ENCODE measurements around the gene EXO1.

The EXO1 gene

DNA sequence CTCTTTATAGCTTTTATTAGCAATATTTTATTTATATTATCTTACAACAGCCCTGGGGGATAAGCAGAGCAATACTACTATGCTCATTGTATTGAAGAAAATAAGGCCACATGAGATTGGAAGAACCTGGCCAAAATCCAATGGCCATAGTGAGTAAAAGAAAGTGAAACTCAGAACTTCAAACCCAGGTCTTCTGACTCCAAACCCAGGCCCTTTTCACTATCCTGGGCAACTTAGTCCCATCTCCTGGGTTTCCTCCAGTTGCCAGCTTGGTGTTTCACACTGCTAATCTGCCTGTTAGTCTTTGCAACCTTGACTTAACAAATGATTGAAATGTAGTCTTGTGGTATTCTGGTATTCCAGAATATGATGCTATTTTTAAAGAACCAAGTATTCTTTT, 22.4 kb upstream of the EXO1 start:
- TF ChIP-seq GATA2 (IDR thresholded peaks at IDR 0.05; ENCODE audit: low read depth, low read length) = no peak
- no peak for TF ChIP-seq GATA3 (IDR thresholded peaks at IDR 0.05; ENCODE audit: low read depth, low read length)

DNA sequence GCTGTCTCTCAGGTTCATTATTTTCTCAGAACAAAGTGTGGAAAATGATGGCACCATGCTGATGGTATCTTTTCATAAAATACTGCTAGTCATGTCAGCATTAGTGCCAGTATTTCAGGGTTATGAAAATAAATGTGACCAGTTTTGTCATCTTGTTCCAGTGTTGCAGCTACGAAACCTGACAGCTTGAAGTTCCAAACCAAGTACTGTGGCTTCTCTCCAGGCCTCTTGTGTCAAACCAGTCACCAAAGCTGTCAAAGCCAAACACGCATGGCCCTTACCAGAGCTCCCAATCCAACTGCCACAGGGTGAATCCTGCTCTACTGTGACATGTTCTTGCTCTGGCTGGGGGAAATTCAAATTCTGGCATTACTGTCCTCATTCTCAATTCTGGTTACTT, 20.7 kb upstream of the EXO1 start:
- TF ChIP-seq GATA3 (IDR thresholded peaks at IDR 0.05; ENCODE audit: low read depth, low read length) (no peak), GATA2 (IDR thresholded peaks at IDR 0.05; ENCODE audit: low read depth, low read length) (peak; percentile 31; the same call in 1 of the 2 replicates)

DNA sequence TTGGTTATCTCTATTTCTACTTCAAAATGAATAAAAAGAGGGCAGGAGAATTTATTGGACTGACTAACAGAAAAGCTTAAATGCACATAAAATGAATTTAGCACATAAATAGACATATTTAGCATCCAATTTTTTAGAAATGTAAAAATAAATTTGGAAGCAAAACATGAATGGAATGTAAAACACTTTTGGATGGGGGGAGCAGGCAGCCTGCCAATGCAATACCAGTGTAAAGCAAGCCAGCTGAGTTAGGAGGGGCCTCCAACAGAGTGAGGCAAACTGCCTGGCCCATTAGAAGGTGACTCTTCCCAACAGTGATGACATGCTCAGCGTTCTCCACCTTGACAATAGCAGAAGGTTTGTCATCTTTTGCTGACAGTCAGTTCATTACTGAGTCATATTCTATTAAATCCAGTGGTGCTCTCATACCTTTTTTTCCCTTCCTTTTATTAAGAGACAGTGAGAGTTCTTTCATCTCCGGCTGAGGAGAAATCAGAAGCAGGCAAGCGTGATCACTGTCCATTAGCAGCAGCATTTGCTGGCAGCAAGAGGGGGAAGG, 19.5 kb upstream of the EXO1 start:
- no peak for TF ChIP-seq GATA3 (IDR thresholded peaks at IDR 0.05; ENCODE audit: low read depth, low read length)
- no peak for TF ChIP-seq GATA2 (IDR thresholded peaks at IDR 0.05; ENCODE audit: low read depth, low read length)

DNA sequence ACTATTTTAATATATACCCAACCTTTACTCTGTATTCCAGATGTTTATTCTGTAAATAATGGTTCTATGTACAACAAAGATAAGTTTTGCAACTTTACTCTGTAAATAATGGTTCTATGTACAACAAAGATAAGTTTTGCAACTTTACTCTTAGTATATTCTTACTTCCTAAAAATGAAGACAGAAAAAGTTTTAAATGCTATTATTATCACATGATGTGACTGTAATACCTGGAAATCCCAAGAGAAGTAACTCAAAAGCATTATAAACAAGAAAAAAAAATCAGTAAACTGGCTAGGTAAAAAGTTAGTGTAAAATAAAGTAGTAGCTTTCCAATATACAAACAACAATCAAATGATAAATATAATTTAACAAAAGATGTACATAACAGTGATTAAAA, 18.5 kb upstream of the EXO1 start:
- TF ChIP-seq GATA2 (IDR thresholded peaks at IDR 0.05; ENCODE audit: low read depth, low read length) (no peak), GATA3 (IDR thresholded peaks at IDR 0.05; ENCODE audit: low read depth, low read length) (no peak)

DNA sequence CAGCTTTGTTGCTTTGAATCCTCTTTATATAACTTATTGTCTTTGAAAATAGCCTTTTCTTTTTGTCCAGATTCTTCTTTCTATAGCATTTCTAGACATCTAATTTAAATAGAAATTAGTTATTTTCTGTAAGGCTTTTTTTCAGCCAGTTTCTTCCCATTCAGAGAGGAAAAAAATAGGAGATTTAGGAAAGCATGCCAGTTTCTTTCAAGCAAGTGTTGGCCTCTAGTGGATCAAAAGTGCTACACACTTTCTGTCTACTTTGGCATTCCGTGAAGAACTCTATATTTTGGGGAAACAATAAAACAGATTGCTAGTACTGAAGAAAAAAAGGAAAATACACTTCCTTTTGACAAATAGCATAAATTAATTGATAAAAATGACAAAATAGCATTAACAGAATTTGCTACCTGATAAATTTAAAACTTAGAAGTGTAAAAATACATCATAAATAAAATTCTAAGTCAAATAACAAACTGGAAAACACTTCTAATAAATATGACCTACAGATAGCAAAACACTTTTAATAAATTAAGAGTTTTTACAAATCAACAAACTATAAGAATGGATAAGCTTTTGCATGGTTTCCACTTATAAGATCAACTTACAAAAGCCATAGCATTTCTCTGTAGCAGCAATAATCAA, 13.1 kb upstream of the EXO1 start:
- TF ChIP-seq GATA3 (IDR thresholded peaks at IDR 0.05; ENCODE audit: low read depth, low read length) (no peak), GATA2 (IDR thresholded peaks at IDR 0.05; ENCODE audit: low read depth, low read length) (no peak)

DNA sequence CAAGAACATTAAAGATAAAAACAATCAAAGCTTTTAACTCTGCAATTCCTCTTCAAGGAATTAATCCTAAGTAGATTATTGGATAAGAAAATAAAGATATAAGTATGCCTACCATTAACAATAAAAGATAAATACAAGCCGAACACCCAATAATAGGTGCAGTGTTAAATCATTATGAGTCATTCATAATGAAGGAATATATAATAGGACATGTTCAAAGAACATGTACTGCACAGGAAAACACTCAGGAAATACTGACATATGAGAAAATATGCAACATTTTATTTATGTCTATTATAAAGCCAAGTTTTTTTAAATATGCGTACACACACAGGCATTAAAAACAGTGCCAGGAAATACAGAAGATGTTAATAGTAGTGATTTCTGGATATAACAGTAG, 11.1 kb upstream of the EXO1 start:
- TF ChIP-seq GATA2 (IDR thresholded peaks at IDR 0.05; ENCODE audit: low read depth, low read length) (no peak), GATA3 (IDR thresholded peaks at IDR 0.05; ENCODE audit: low read depth, low read length) (no peak)

DNA sequence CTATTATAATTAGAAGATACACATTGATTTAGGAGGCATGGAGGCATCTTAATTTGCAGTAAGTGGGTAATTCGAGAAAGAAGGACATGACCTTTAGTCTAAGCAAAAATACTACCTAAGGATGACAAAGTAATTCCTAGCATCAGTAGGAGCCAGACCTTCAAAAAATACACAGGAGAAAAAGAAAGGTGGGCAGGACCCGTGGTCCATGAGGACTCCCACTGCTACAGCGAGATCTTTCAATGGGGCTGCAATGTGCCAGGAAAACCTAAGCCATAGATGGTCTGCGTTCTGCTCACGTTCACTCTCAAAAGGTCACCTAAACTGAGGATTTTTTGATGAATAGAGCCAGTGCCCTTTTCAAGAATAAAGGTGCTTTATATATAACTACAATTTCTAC, 10.6 kb upstream of the EXO1 start:
- TF ChIP-seq GATA2 (IDR thresholded peaks at IDR 0.05; ENCODE audit: low read depth, low read length) = no peak
- TF ChIP-seq GATA3 (IDR thresholded peaks at IDR 0.05; ENCODE audit: low read depth, low read length) = no peak

DNA sequence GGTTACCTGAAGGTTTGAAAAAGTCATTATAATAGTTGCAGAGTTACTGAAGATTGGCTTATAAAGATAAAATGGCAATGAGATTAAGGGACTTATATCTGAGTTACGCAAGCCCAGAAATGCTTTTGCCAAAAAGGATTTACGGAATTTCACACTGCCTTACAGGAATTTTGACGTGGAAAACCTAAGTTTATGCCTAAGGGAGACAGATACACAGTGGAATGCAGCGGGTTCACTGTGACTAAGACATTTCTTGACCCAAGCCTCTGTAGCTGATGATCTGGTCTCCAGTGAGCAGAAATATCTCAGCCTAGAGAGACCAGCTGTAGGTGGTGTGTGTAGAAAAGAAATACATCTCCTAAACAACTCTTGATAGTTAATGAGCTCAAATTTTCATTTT, 10.1 kb upstream of the EXO1 start:
- TF ChIP-seq GATA2 (IDR thresholded peaks at IDR 0.05; ENCODE audit: low read depth, low read length) (no peak), GATA3 (IDR thresholded peaks at IDR 0.05; ENCODE audit: low read depth, low read length) (no peak)

DNA sequence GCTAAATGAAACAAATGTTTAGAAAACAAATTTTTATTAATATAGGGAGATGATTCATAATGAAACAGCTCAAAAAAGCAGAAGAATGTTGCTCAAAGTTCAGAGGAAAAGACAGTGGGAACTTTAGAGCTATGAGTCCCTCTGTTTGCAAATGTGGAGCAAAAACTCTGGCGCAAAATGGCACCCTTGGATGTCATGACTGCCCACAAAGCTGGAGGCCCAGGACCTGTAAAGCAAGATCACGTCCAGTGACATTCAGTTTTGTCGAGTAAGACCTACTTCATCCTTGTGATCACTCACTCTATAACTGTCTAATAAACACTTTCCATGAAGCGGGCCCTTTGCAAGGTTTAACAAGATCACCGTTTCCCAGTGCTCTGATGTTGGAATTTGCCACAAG, 9.1 kb upstream of the EXO1 start:
- no peak for TF ChIP-seq GATA2 (IDR thresholded peaks at IDR 0.05; ENCODE audit: low read depth, low read length)
- TF ChIP-seq GATA3 (IDR thresholded peaks at IDR 0.05; ENCODE audit: low read depth, low read length) = no peak

DNA sequence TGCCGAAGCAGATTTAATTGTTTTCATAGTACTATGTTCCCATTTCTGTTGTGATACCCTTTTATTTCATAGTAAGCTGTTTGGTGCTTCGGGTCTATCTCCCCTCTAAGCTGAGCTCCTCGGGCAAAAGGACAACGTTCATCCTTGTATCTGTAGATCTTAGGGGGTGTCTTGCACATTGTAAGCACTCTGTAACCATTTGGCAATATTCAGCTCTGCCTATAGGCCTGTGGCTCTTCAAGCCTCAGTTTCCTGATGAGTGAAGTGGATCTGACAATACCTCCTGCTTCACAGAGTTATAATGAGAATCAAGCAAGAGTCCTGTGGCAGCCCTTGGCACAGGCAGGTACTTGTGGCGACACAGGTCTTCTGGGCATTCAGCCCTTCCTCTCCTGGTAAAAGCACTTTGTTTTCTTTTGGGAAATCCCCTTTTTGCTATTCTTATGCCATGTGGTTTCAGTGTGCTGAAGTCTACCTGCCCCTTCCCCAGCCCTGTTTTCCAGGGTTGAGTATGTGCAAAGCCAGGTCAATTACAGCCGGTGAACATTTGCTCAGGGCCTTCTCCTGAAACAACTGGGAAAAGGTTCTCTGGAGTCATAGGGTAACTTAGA, 8.5 kb upstream of the EXO1 start:
- TF ChIP-seq GATA3 (IDR thresholded peaks at IDR 0.05; ENCODE audit: low read depth, low read length) (no peak), GATA2 (IDR thresholded peaks at IDR 0.05; ENCODE audit: low read depth, low read length) (no peak)

DNA sequence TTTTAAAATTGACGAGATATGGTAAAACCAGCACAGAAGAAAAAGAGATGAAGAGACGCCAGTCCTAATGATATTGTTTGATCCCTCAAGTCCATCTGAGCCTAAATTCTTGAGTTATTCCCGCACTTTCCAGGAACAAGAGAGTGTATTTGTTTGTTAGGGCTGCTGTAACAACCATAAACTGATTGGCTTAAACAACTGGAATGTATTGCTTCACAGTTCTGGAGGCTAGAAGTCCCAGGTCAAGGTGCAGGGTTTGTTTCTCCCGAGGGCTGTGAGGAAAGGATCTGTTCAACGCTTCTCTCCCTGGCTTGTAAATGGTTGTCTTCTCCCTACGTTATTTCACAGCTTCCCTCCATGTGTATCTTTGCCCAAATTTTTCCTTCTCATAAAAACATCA, 7.8 kb upstream of the EXO1 start:
- TF ChIP-seq GATA3 (IDR thresholded peaks at IDR 0.05; ENCODE audit: low read depth, low read length) (no peak), GATA2 (IDR thresholded peaks at IDR 0.05; ENCODE audit: low read depth, low read length) (no peak)

DNA sequence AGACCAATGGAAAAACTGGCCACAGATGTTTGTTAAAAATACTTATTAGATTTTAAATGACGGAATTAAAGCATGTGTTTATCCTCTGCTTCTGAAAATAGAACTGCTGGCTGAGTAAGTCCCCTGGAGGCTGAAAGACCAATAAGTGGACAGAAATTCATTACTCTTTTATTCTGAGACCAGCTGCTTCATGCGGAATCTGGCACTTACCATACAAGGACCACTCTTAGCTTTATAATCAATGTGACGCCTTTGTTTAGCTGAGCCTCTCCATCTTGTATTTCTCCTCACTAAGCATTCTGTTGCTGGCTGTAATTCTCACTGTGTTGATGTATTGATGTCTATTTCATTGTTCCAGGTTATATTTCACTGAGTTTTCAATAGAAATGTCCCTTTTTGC, 6.3 kb upstream of the EXO1 start:
- TF ChIP-seq GATA2 (IDR thresholded peaks at IDR 0.05; ENCODE audit: low read depth, low read length) = no peak
- no peak for TF ChIP-seq GATA3 (IDR thresholded peaks at IDR 0.05; ENCODE audit: low read depth, low read length)

DNA sequence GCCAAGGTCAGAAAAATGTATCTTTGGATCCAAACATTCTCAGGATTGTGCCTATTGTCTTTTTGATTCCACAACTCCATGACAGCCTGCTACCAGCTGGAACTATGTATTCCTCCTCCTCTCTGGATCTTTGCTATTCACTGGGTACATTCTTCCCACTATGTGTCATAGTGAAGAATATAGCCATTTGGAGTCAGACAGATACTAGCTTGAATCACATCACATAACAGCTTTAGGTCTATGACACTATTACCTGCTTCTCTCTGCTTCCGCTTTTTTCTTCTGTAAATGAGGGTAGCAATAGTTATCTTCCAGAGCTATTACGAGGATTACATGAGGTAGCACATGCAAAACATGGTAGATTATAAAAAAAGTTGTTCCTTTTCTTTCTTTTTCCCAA, 5.4 kb upstream of the EXO1 start:
- TF ChIP-seq GATA2 (IDR thresholded peaks at IDR 0.05; ENCODE audit: low read depth, low read length) = no peak
- TF ChIP-seq GATA3 (IDR thresholded peaks at IDR 0.05; ENCODE audit: low read depth, low read length) = no peak

DNA sequence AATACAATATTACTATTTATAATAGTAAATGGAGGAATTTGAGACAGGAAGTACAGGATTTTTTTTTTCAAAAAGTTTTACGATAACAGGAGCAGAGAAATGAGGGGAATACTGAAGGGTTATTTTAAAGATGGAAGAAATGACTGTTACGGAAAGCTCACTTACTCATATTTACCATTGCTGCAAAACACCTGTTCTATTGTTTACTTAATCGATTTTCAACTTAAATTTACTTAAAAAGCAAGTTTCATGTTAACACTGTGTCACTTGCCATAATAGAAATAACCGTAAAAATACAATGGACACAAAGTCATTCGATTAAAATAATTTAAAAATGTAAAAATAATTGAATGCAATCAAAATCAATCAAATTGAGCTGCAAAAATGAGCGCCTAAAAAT, 3.4 kb upstream of the EXO1 start:
- TF ChIP-seq GATA3 (IDR thresholded peaks at IDR 0.05; ENCODE audit: low read depth, low read length) (no peak), GATA2 (IDR thresholded peaks at IDR 0.05; ENCODE audit: low read depth, low read length) (no peak)

DNA sequence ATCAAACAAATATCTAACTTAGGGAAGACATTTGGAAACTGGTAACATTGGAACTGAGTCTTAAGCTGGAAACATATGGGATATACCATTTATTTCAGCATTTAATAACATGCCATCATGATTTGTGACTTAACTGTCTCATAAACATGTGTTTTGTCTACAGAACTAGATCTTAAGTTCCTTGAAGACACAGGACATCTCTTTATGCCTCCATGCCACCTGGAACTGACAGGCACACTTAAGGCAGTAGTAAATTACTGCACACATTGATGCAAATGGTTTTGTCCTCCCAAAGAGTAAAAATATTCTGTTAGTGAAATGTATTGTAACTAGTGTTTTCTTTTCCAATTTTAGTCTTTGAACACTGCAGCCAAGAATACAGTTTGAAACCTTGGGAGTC, 1.6 kb upstream of the EXO1 start:
- no peak for TF ChIP-seq GATA3 (IDR thresholded peaks at IDR 0.05; ENCODE audit: low read depth, low read length)
- no peak for TF ChIP-seq GATA2 (IDR thresholded peaks at IDR 0.05; ENCODE audit: low read depth, low read length)
